ENCODE measurements around the gene STUB1. TPM values are rescaled to one million over a fixed set of nuclear protein-coding genes. Genes with fewer than 3 reads are reported as not detected.

The STUB1 gene
- total and polyA plus RNA-seq, 2 of the 8 experiments (the other 6 are each of a cell fraction or from before 2014, with no cell fraction given): 89.9 to 103 TPM

DNA sequence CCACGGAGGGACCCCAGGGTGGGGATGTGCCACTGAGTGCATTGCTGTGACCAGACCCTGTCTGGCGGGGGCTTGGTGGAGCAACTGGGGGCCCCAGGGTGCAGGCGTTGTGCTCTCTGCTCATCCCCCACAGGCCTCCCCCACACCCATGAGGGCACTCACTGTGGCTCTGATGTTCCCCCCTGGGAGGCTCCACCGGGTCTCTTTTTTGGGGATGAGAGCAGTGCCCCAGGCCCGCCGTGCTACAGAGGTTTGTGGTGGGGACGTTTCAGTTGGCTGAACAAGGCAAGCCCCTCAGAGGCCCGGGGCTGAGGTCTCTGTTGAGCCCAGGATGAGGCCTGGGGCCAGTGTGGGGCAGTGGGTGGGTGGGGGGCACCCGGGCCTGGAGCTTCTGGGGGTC, 43.5 kb downstream of the STUB1 start:
- Histone ChIP-seq H3K79me1 (ENCODE audit: low read depth, low read length) (no peaks in the 10 kb centered on the region), H3K4ac (replicated peaks; ENCODE audit: insufficient read length, low read depth, low read length) (no peak overlapping the region), H2AK5ac (ENCODE audit: low read depth, low read length) (no peak overlapping the region), H3K36me3 (ENCODE audit: control insufficient read depth in 2 of 4, insufficient read depth in 4 of 4, low read length in 3 of 4) (peaks cover 0 to 6% (median 0%) of the 10 kb centered on the region in 4 experiments; a peak in 1 of 8 replicates), H3K9ac (replicated peaks in 1 of 4; ENCODE audit: extremely low read depth in 1 of 4, low read depth in 3 of 4, low read length in 3 of 4) (no peak overlapping the region), H2BK12ac (ENCODE audit: low read depth, low read length) (no peak overlapping the region), H3K27ac (ENCODE audit: low read depth, low read length) (no peak overlapping the region), H4K91ac (replicated peaks; ENCODE audit: insufficient read length, low read length) (no peak overlapping the region), H2BK20ac (ENCODE audit: low read length) (no peak overlapping the region), H2BK120ac (replicated peaks; ENCODE audit: low read depth, low read length) (no peak overlapping the region), H2BK5ac (ENCODE audit: low read depth, low read length) (no peak overlapping the region), H4K8ac (ENCODE audit: extremely low read depth, insufficient read depth, low read length) (no peak overlapping the region), H2AFZ (ENCODE audit: low read length) (no peak overlapping the region), H4K20me1 (replicated peaks in 1 of 2; ENCODE audit: control insufficient read depth in 1 of 2, insufficient read depth in 2 of 2, low read length in 2 of 2) (peaks cover 4 to 19% of the 10 kb centered on the region in 2 experiments), H3K23ac (ENCODE audit: insufficient read length) (no peak overlapping the region), H3K56ac (replicated peaks; ENCODE audit: insufficient read length, low read depth, low read length) (no peak overlapping the region), H2BK15ac (ENCODE audit: low read length) (no peak overlapping the region), H4K5ac (ENCODE audit: insufficient read length, low read depth, low read length) (no peak overlapping the region), H3K4me3 (ENCODE audit: extremely low read depth in 1 of 4, insufficient read depth in 2 of 4, low read depth in 3 of 4, low read length in 4 of 4) (no peak overlapping the region), H3K9me3 (ENCODE audit: insufficient read depth in 2 of 2, low read depth in 1 of 2, low read length in 1 of 2) (no peaks in the 10 kb centered on the region; a peak in 1 of 4 replicates), H3K18ac (ENCODE audit: extremely low read depth, low read length) (no peak overlapping the region), H3K79me2 (ENCODE audit: control insufficient read depth in 1 of 2, insufficient read depth in 2 of 2, low read length in 2 of 2) (no peaks in the 10 kb centered on the region), H3K27me3 (replicated peaks in 1 of 4; ENCODE audit: control insufficient read depth in 3 of 4, extremely low read depth in 1 of 4, insufficient read depth in 3 of 4, low read length in 3 of 4) (peaks cover 0 to 22% (median 5%) of the 10 kb centered on the region in 4 experiments; a peak in 4 of 7 replicates), H3K23me2 (ENCODE audit: low read depth, low read length) (peaks cover 26% of the 10 kb centered on the region; the same call in 1 of the 2 replicates), H3K4me1 (replicated peaks in 1 of 4; ENCODE audit: control insufficient read depth in 3 of 4, insufficient read depth in 4 of 4, low read length in 3 of 4) (peaks cover 0 to 23% (median 14%) of the 10 kb centered on the region in 4 experiments; a peak in 5 of 7 replicates), H3K14ac (ENCODE audit: insufficient read length) (no peak overlapping the region), H3K4me2 (ENCODE audit: insufficient read depth in 1 of 2, low read depth in 2 of 2, low read length in 2 of 2) (no peak overlapping the region)
- ChIA-PET CTCF (ENCODE audit: partially characterized antibody) (interaction anchor here (32.4 to 35.8 kb wide), 3 partner anchors 7 to 61 kb away, joined by 424 to 977 read pairs (median 977); partner anchors contain the start of genes ANTKMT, CCDC78, CHTF18 and CIAO3), POLR2A (ENCODE audit: partially characterized antibody) (interaction anchor here (0.7 to 23.0 kb wide), 8 partner anchors 3 to 76 kb away, joined by 3 to 353 read pairs (median 14); partner anchors contain the start of genes ANTKMT, CCDC78, CHTF18 and CIAO3)
- FAIRE-seq: no peak
- WGBS, 2 experiments (ENCODE audit: extremely low coverage in 1 of 2, insufficient coverage in 1 of 2, insufficient read length in 1 of 2, insufficient replicate concordance in 2 of 2, low coverage in 1 of 2, low lambda C conversion rate in 2 of 2, missing lambda C conversion rate in 1 of 2): 92% methylated on average over 8 of the region's 9 CpGs; no CpG with 5 or more reads in 1 of the 2 experiments
- no peak for DNase-seq (ENCODE audit: low read depth in 1 of 2, low spot score in 2 of 2)
- TF ChIP-seq CHD2 (IDR thresholded peaks at IDR 0.05; ENCODE audit: low read length): no peak
- TF ChIP-seq, protein P1, sequence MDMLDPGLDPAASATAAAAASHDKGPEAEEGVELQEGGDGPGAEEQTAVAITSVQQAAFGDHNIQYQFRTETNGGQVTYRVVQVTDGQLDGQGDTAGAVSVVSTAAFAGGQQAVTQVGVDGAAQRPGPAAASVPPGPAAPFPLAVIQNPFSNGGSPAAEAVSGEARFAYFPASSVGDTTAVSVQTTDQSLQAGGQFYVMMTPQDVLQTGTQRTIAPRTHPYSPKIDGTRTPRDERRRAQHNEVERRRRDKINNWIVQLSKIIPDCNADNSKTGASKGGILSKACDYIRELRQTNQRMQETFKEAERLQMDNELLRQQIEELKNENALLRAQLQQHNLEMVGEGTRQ (IDR thresholded peaks at IDR 0.05; ENCODE audit: low read length): no peak
- no peak for TF ChIP-seq HDAC6 (IDR thresholded peaks at IDR 0.05; ENCODE audit: low read depth, low read length)
- TF ChIP-seq TBP (IDR thresholded peaks at IDR 0.05; ENCODE audit: low read depth, low read length): no peak
- TF ChIP-seq SP4 (IDR thresholded peaks at IDR 0.05; ENCODE audit: low read length): no peak
- TF ChIP-seq KDM1A (IDR thresholded peaks at IDR 0.05; ENCODE audit: borderline replicate concordance, low read length): no peak
- no peak for TF ChIP-seq SP2 (IDR thresholded peaks at IDR 0.05; ENCODE audit: low read length)
- no peak for TF ChIP-seq ZNF274 (IDR thresholded peaks at IDR 0.05; ENCODE audit: borderline replicate concordance, extremely low read depth, low read length)
- no peak for TF ChIP-seq EP300 (IDR thresholded peaks at IDR 0.05; ENCODE audit: borderline replicate concordance in 1 of 2, low read depth in 2 of 2, low read length in 2 of 2)
- TF ChIP-seq, protein P2, sequence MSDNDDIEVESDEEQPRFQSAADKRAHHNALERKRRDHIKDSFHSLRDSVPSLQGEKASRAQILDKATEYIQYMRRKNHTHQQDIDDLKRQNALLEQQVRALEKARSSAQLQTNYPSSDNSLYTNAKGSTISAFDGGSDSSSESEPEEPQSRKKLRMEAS (IDR thresholded peaks at IDR 0.05): no peak
- TF ChIP-seq GTF2F1 (IDR thresholded peaks at IDR 0.05; ENCODE audit: borderline replicate concordance, low read depth, low read length): no peak
- no peak for TF ChIP-seq CBX8 (IDR thresholded peaks at IDR 0.05; ENCODE audit: borderline replicate concordance, low read depth, low read length)
- TF ChIP-seq POLR2AphosphoS5 (IDR thresholded peaks at IDR 0.05; ENCODE audit: low read depth, low read length): no peak
